Spleen (tissue), 11 donors: ENCODE results near the gene ABLIM3. TPM values are rescaled to one million over a fixed set of nuclear protein-coding genes. Genes with fewer than 3 reads are reported as not detected.
A peak's percentile ranks its signal among the peaks of the same experiment; 100 is the strongest.

Experiments
- DNase-seq: peaks from one replicate; pipeline ENCODE4 v3.0.0-alpha.2; 2020
- H3K27ac ChIP-seq, 8 donors: fragments of 200-600 bp; sonication (generic) in 7 of 8; 1 replicate in 4 of 8; 2 replicates in 4 of 8; pipeline versions ENCODE4 v1.5.0 to v1.8.0; 2016 to 2021; ENCODE audit warnings: inconsistent platforms in 4 of 8, mild to moderate bottlenecking in 4 of 8, moderate library complexity in 1 of 8
- H3K27me3 ChIP-seq, 7 donors: fragments of 200-600 bp; sonication (generic) in 6 of 7; replicated peaks in 1 of 7; 1 replicate in 4 of 7; 2 replicates in 3 of 7; pipeline versions ENCODE4 v1.5.0 to v1.8.0; 2016 to 2021; ENCODE audit warnings: inconsistent platforms in 3 of 7, mild to moderate bottlenecking in 1 of 7
- H3K36me3 ChIP-seq, 6 donors: fragments of 200-600 bp; sonication (generic) in 5 of 6; 1 replicate in 4 of 6; 2 replicates in 2 of 6; pipeline versions ENCODE4 v1.5.0 to v1.8.0; 2016 to 2021; ENCODE audit warnings: inconsistent platforms in 2 of 6
- H3K4me1 ChIP-seq, 6 donors: fragments of 200-600 bp; sonication (generic) in 5 of 6; 1 replicate in 3 of 6; 2 replicates in 3 of 6; pipeline versions ENCODE4 v1.5.0 to v1.8.0; 2016 to 2021; ENCODE audit warnings: inconsistent platforms in 3 of 6
- H3K4me3 ChIP-seq, 8 donors: fragments of 200-600 bp; sonication (generic) in 7 of 8; 1 replicate in 4 of 8; 2 replicates in 4 of 8; pipeline versions ENCODE4 v1.5.0 to v1.8.0; 2016 to 2021; ENCODE audit warnings: inconsistent platforms in 4 of 8, mild to moderate bottlenecking in 4 of 8, moderate library complexity in 2 of 8
- H3K9me3 ChIP-seq, 8 donors: fragments of 200-600 bp; sonication (generic) in 7 of 8; 1 replicate in 4 of 8; 2 replicates in 4 of 8; pipeline versions ENCODE4 v1.5.0 to v1.8.0; 2016 to 2021; ENCODE audit warnings: inconsistent platforms in 4 of 8
- POLR2A ChIP-seq, 3 donors: fragments of 450-650 bp; IDR thresholded peaks; one replicate each; pipeline ENCODE4 v1.5.1; 2017; ENCODE audit warnings: antibody characterized with exemption in 3 of 3, mild to moderate bottlenecking in 1 of 3
- POLR2AphosphoS5 ChIP-seq, 3 donors: sonication (generic); formaldehyde crosslinking; IDR thresholded peaks; one replicate each; pipeline ENCODE4 v1.5.1; 2017; ENCODE audit warnings: antibody characterized with exemption in 3 of 3
- WGBS, 5 donors: extraction: QIAGEN DNeasy Blood & Tissue Kit in 3 of 5; methylation state at CpG; one replicate each; pipeline versions ENCODE4 v1.1.5 to v1.1.7; 2013 to 2018; 5-methylcytosine and 5-hydroxymethylcytosine counted together
- intact Hi-C: fragments of 100-400 bp; cut with DNase I; formaldehyde crosslinking; loops from one replicate; pipeline ENCODE4 v1.15.0; 2023; ENCODE audit warnings: low total_unique reads
- polyA plus RNA-seq, 3 donors: library from polyadenylated mRNA; stranded (reverse); fragments of 200-250 nt; gene quantifications; one replicate each; pipeline ENCODE4 v1.2.1, GENCODE V29; 2013
- total RNA-seq, 7 donors: library from RNA; depleted of rRNA in 3 of 7; stranded (reverse); fragments of >200 nt in 3 of 7; fragmentation: NEBNext Ultra II Directional in 4 of 7; extraction: Animal tissue kit (Norgen Biotek cat#: 25700) in 4 of 7; gene quantifications; one replicate each; pipeline versions ENCODE4 v1.1.0 to v1.2.1, GENCODE V29; 2016 to 2021
- TF ChIP-seq, protein P1 (sequence below), 11 experiments: fragments of 200-600 bp in 7 of 11; fragments of 450-650 bp in 4 of 11; sonication (generic) in 4 of 11; IDR thresholded peaks in 8 of 11; conservative IDR thresholded peaks in 3 of 11; 1 replicate in 7 of 11; 2 replicates in 4 of 11; pipeline versions ENCODE4 v1.4.0 to v1.8.0; 2016 to 2021; ENCODE audit warnings: antibody characterized with exemption in 11 of 11, inconsistent platforms in 4 of 11, mild to moderate bottlenecking in 1 of 11
- donor health status: healthy with polysubstance abuse.
- donor health status: DM: no; HTN: no; CAD: no; lungs with moderate emphysema.
- donor health status: DM: no; HTN: no; CAD: no.
- donor health status: Bipolar disorder and iron deficiency.
- donor health status: healthy.
- donor health status: DM: no; HTN: no; CAD: no.
- donor health status: DM: yes; HTN: yes; CAD: no.

ABLIM3 gene
- total and polyA plus RNA-seq, 10 donors, result 3.3 to 32.9 (median 13.6) TPM

GRCh38 chr5:149200355-149200754 is 59.1 kb downstream of the ABLIM3 start:
- TF ChIP-seq, protein P1, sequence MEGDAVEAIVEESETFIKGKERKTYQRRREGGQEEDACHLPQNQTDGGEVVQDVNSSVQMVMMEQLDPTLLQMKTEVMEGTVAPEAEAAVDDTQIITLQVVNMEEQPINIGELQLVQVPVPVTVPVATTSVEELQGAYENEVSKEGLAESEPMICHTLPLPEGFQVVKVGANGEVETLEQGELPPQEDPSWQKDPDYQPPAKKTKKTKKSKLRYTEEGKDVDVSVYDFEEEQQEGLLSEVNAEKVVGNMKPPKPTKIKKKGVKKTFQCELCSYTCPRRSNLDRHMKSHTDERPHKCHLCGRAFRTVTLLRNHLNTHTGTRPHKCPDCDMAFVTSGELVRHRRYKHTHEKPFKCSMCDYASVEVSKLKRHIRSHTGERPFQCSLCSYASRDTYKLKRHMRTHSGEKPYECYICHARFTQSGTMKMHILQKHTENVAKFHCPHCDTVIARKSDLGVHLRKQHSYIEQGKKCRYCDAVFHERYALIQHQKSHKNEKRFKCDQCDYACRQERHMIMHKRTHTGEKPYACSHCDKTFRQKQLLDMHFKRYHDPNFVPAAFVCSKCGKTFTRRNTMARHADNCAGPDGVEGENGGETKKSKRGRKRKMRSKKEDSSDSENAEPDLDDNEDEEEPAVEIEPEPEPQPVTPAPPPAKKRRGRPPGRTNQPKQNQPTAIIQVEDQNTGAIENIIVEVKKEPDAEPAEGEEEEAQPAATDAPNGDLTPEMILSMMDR (IDR thresholded peaks at IDR 0.05 in 8 of 11, conservative IDR thresholded peaks at IDR 0.05 in 3 of 11), result no peak
- TF ChIP-seq POLR2A (IDR thresholded peaks at IDR 0.05) (no peak), POLR2AphosphoS5 (IDR thresholded peaks at IDR 0.05) (no peak)
- intact Hi-C loops, result no loop called here
- Histone ChIP-seq H3K4me1 (peaks cover 0 to 8% (median 0%) of the 10 kb centered on the region in 6 donors), H3K36me3 (peaks cover 0 to 26% (median 0%) of the 10 kb centered on the region in 6 donors), H3K27me3 (peaks cover 0 to 12% (median 0%) of the 10 kb centered on the region in 7 donors), H3K27ac (no peak overlapping the region), H3K9me3 (no peaks in the 10 kb centered on the region), H3K4me3 (no peak overlapping the region)
- no peak for DNase-seq
- 58 to 75% (median 72%) methylated on average over 5 to 6 of the region's 6 CpGs for WGBS, 5 donors

DNA sequence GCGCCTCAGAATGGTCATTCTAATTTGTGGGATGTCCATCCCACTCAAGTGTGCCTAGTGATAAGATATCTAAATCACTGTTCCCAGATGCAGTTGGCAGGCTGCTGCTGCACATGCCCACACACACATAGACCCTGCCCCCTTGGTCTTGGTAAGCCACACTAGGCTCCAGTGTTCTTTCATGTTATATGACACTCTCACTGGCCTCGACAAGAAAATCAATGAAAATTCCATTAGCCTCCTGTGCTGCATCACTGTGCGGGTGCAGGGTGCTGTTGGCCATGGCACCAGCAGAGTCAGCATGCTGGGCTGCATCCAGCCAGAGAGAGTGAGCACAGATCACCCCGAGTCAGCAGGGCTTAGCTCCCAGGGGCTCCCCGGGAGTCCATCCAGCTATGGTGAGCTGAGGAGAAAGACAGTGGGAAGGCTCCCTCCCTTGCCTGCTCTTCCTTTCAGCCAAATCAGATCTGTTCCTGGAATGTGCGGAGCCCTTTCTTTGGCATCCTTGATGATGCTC is 59.9 kb downstream of the ABLIM3 start:
- Histone ChIP-seq H3K4me3 (no peak overlapping the region), H3K9me3 (no peaks in the 10 kb centered on the region), H3K36me3 (peaks cover 0 to 26% (median 0%) of the 10 kb centered on the region in 6 donors), H3K27ac (no peak overlapping the region), H3K27me3 (peaks cover 0 to 12% (median 0%) of the 10 kb centered on the region in 7 donors), H3K4me1 (peaks cover 0 to 16% (median 2%) of the 10 kb centered on the region in 6 donors)
- intact Hi-C loops, result no loop called here
- WGBS, 5 donors, result 80 to 91% (median 85%) methylated on average over 5 to 6 of the region's 6 CpGs
- TF ChIP-seq POLR2A (IDR thresholded peaks at IDR 0.05) (no peak), POLR2AphosphoS5 (IDR thresholded peaks at IDR 0.05) (no peak)
- TF ChIP-seq, protein P1 (IDR thresholded peaks at IDR 0.05 in 8 of 11, conservative IDR thresholded peaks at IDR 0.05 in 3 of 11), result no peak
- no peak for DNase-seq

GRCh38 chr5:149202910-149203451 is 61.7 kb downstream of the ABLIM3 start:
- no peaks in the 10 kb centered on the region for H3K9me3 ChIP-seq
- 91 to 100% (median 96%) methylated on average over 1 of the region's 1 CpG for WGBS, 5 donors
- peaks cover 0 to 26% (median 0%) of the 10 kb centered on the region in 6 donors for H3K36me3 ChIP-seq
- intact Hi-C loops, result no loop called here
- TF ChIP-seq, protein P1 (IDR thresholded peaks at IDR 0.05 in 8 of 11, conservative IDR thresholded peaks at IDR 0.05 in 3 of 11), result no peak
- no peak for TF ChIP-seq POLR2A (IDR thresholded peaks at IDR 0.05)
- TF ChIP-seq POLR2AphosphoS5 (IDR thresholded peaks at IDR 0.05), result no peak
- no peak overlapping the region for H3K4me3 ChIP-seq
- H3K4me1 ChIP-seq, result peaks cover 0 to 25% (median 8%) of the 10 kb centered on the region in 6 donors
- no peak for DNase-seq
- no peak overlapping the region for H3K27ac ChIP-seq
- peaks cover 0 to 12% (median 0%) of the 10 kb centered on the region in 7 donors for H3K27me3 ChIP-seq

- WGBS, 5 donors, result 63 to 75% (median 67%) methylated on average over 4 of the region's 4 CpGs
- TF ChIP-seq, protein P1 (IDR thresholded peaks at IDR 0.05 in 8 of 11, conservative IDR thresholded peaks at IDR 0.05 in 3 of 11), result no peak
- TF ChIP-seq POLR2AphosphoS5 (IDR thresholded peaks at IDR 0.05) (no peak), POLR2A (IDR thresholded peaks at IDR 0.05) (no peak)
- Histone ChIP-seq H3K27me3 (peaks cover 0 to 12% (median 0%) of the 10 kb centered on the region in 7 donors), H3K4me1 (peaks cover 0 to 25% (median 8%) of the 10 kb centered on the region in 6 donors), H3K9me3 (no peaks in the 10 kb centered on the region), H3K27ac (peak overlapping the region in 1 of 8 donors; percentile 64), H3K36me3 (peaks cover 0 to 26% (median 0%) of the 10 kb centered on the region in 6 donors), H3K4me3 (no peak overlapping the region)
- no peak for DNase-seq
- intact Hi-C loops, result no loop called here
Measured at GRCh38 chr5:149203921-149204441, 62.7 kb downstream of the ABLIM3 start.
